ENCODE data around the gene ABCA2.
A peak's percentile ranks its signal among the peaks of the same experiment; 100 is the strongest.

ABCA2 gene

GRCh38 chr9:137037483-137037882 is 9.4 kb upstream of the ABCA2 start:
- Mint-ChIP-seq H3K27ac (no peak overlapping the region), H3K27me3 (ENCODE audit: low read depth) (peaks cover under 1% of the 10 kb centered on the region), H3K4me1 (no peaks in the 10 kb centered on the region), H3K4me3 (no peak overlapping the region), H3K36me3 (ENCODE audit: low read depth) (no peaks in the 10 kb centered on the region), H3K9me3 (no peaks in the 10 kb centered on the region)
- no peak for TF ChIP-seq CTCF (IDR thresholded peaks at IDR 0.05; ENCODE audit: unreplicated experiment in 3 of 3)

- no peaks in the 10 kb centered on the region for H3K36me3 Mint-ChIP-seq (ENCODE audit: low read depth)
- H3K4me1 Mint-ChIP-seq = no peaks in the 10 kb centered on the region
- H3K27ac Mint-ChIP-seq = no peak overlapping the region
- peaks cover 3% of the 10 kb centered on the region for H3K27me3 Mint-ChIP-seq (ENCODE audit: low read depth)
- H3K4me3 Mint-ChIP-seq = no peak overlapping the region
- no peaks in the 10 kb centered on the region for H3K9me3 Mint-ChIP-seq
- no peak for TF ChIP-seq CTCF (IDR thresholded peaks at IDR 0.05; ENCODE audit: unreplicated experiment in 3 of 3)
These were observed 9.0 kb upstream of the ABCA2 start for GRCh38 chr9:137037035-137037434.

- TF ChIP-seq CTCF (IDR thresholded peaks at IDR 0.05; ENCODE audit: unreplicated experiment in 3 of 3) = no peak
- Mint-ChIP-seq H3K27ac (no peak overlapping the region), H3K4me1 (no peaks in the 10 kb centered on the region), H3K27me3 (ENCODE audit: low read depth) (peaks cover 3% of the 10 kb centered on the region), H3K9me3 (no peaks in the 10 kb centered on the region), H3K36me3 (ENCODE audit: low read depth) (no peaks in the 10 kb centered on the region), H3K4me3 (no peak overlapping the region)
These were observed 7.9 kb upstream of the ABCA2 start for GRCh38 chr9:137035937-137036336.

GRCh38 chr9:137035507-137035834 is 7.4 kb upstream of the ABCA2 start:
- no peaks in the 10 kb centered on the region for H3K9me3 Mint-ChIP-seq
- TF ChIP-seq CTCF (IDR thresholded peaks at IDR 0.05; ENCODE audit: unreplicated experiment in 3 of 3) = peak in 2 of 3 experiments; percentile 18 to 42

GRCh38 chr9:137034709-137035506 is 6.9 kb upstream of the ABCA2 start:
- Mint-ChIP-seq H3K27me3 (ENCODE audit: low read depth) (peaks cover 3% of the 10 kb centered on the region), H3K27ac (no peak overlapping the region), H3K4me3 (no peak overlapping the region), H3K4me1 (no peaks in the 10 kb centered on the region), H3K9me3 (no peaks in the 10 kb centered on the region), H3K36me3 (ENCODE audit: low read depth) (no peaks in the 10 kb centered on the region)
- TF ChIP-seq CTCF (IDR thresholded peaks at IDR 0.05; ENCODE audit: unreplicated experiment in 3 of 3) = peak; percentile 79 to 86 (median 84)

More at GRCh38 chr9:137035507-137035834, 7.4 kb upstream of the ABCA2 start:
- Mint-ChIP-seq H3K27me3 (ENCODE audit: low read depth) (peaks cover 3% of the 10 kb centered on the region), H3K4me3 (no peak overlapping the region), H3K27ac (no peak overlapping the region), H3K36me3 (ENCODE audit: low read depth) (no peaks in the 10 kb centered on the region), H3K4me1 (no peaks in the 10 kb centered on the region)

Measured in nephron (organoid).